SK-N-SH (cell line): ENCODE data around the gene PIP5K1B. TPM values are rescaled to one million over a fixed set of nuclear protein-coding genes. Genes with fewer than 3 reads are reported as not detected.
"Not testable (repeated sequence)": the region's sequence is repeated elsewhere in the genome, so short reads cannot be mapped to it uniquely, and the experiment has no call there.

ENCODE experiments used
- CTCF ChIA-PET: fragments of 300-600, 350-600 bp; formaldehyde crosslinking; extraction: SDS; loops from one replicate; lab custom pipeline; 2021; lab: Yijun Ruan, JAX
- POLR2A ChIA-PET: fragments of 350-600 bp; sonication (Branson Sonifier 250); formaldehyde crosslinking; extraction: SDS; loops from one replicate; lab custom pipeline; 2020; ENCODE audit warnings: antibody characterized with exemption, inconsistent platforms; lab: Yijun Ruan, JAX
- DNase-seq: peaks from one replicate; pipeline ENCODE4 v3.0.0; 2012
- H2AFZ ChIP-seq: fragments of 200-600 bp; sonication (generic); 2 replicates; pipeline ENCODE4 v1.8.1; 2016; ENCODE audit warnings: antibody characterized with exemption, mild to moderate bottlenecking, low read depth
- H3F3A ChIP-seq: fragments of 200-600 bp; sonication (generic); replicated peaks from 2 replicates; pipeline ENCODE3; 2016; ENCODE audit warnings: antibody characterized with exemption, mild to moderate bottlenecking; ENCODE audit not compliant: insufficient read depth
- H3K27ac ChIP-seq, 2 experiments: fragments of 200-500 bp in 1 of 2; fragments of 200-600 bp in 1 of 2; sonication (Bioruptor generic) in 1 of 2; sonication (generic), shearing (Covaris generic) in 1 of 2; 2 replicates each; pipeline versions ENCODE4 v1.5.1 to v1.6.1; 2014 to 2016; ENCODE audit warnings: low read depth in 2 of 2, inconsistent platforms in 1 of 2, low read length in 1 of 2, mild to moderate bottlenecking in 1 of 2, mixed read lengths in 1 of 2
- H3K27me3 ChIP-seq: fragments of 200-600 bp; sonication (generic), shearing (Covaris generic); 2 replicates; pipeline ENCODE4 v1.6.1; 2016; ENCODE audit warnings: mixed run types; ENCODE audit not compliant: insufficient read depth
- H3K36me3 ChIP-seq, 2 experiments: fragments of 200-500 bp in 1 of 2; fragments of 200-600 bp in 1 of 2; sonication (Bioruptor generic) in 1 of 2; sonication (generic) in 1 of 2; replicated peaks in 1 of 2; 2 replicates each; pipeline versions ENCODE3 to v1.5.1; 2014 to 2016; ENCODE audit warnings: low read length in 1 of 2, mild to moderate bottlenecking in 1 of 2; ENCODE audit not compliant: insufficient read depth in 2 of 2, control insufficient read depth in 1 of 2
- H3K4me1 ChIP-seq, 2 experiments: fragments of 200-500 bp in 1 of 2; fragments of 200-600 bp in 1 of 2; sonication (Bioruptor generic) in 1 of 2; sonication (generic), shearing (Covaris generic) in 1 of 2; 2 replicates each; pipeline versions ENCODE4 v1.5.1 to v1.6.1; 2014 to 2016; ENCODE audit warnings: low read depth in 1 of 2, low read length in 1 of 2, mixed run types in 1 of 2; ENCODE audit not compliant: insufficient read depth in 2 of 2, control insufficient read depth in 1 of 2
- H3K4me2 ChIP-seq: fragments of 200-600 bp; sonication (generic), shearing (Covaris generic); 2 replicates; pipeline ENCODE4 v1.6.1; 2017; ENCODE audit warnings: mixed run types
- H3K4me3 ChIP-seq, 2 experiments: fragments of 200-500 bp in 1 of 2; fragments of 200-600 bp in 1 of 2; sonication (Bioruptor generic) in 1 of 2; sonication (generic), shearing (Covaris generic) in 1 of 2; 2 replicates each; pipeline versions ENCODE4 v1.5.1 to v1.8.1; 2014 to 2016; ENCODE audit warnings: low read depth in 2 of 2, inconsistent platforms in 1 of 2, low read length in 1 of 2, mild to moderate bottlenecking in 1 of 2, mixed read lengths in 1 of 2, moderate library complexity in 1 of 2
- H3K79me2 ChIP-seq: fragments of 200-600 bp; sonication (generic); 2 replicates; pipeline ENCODE4 v1.8.1; 2017; ENCODE audit warnings: mild to moderate bottlenecking; ENCODE audit not compliant: insufficient read depth
- H3K9ac ChIP-seq: fragments of 200-600 bp; sonication (generic); 2 replicates; pipeline ENCODE4 v1.6.1; 2017; ENCODE audit warnings: mixed run types
- H3K9me2 ChIP-seq: fragments of 200-600 bp; sonication (generic); 2 replicates; pipeline ENCODE4 v1.6.1; 2017; ENCODE audit warnings: mixed run types
- H3K9me3 ChIP-seq: fragments of 200-600 bp; sonication (generic); 2 replicates; pipeline ENCODE4 v1.6.1; 2017; ENCODE audit warnings: mixed run types, mild to moderate bottlenecking, moderate library complexity
- H4K20me1 ChIP-seq: fragments of 200-600 bp; sonication (generic); 2 replicates; pipeline ENCODE4 v1.6.1; 2017; ENCODE audit warnings: mild to moderate bottlenecking, mixed run types; ENCODE audit not compliant: insufficient read depth
- CHD2 ChIP-seq: fragments of 150-350 bp; IDR thresholded peaks from 2 replicates; pipeline ENCODE4 v1.6.1; 2018; ENCODE audit warnings: low read length; ENCODE audit not compliant: partially characterized antibody
- EP300 ChIP-seq, 2 experiments: IDR thresholded peaks; 2 replicates each; pipeline versions ENCODE4 v1.4.0 to v1.6.1; 2012; ENCODE audit warnings: borderline replicate concordance in 1 of 2, low read depth in 1 of 2, low read length in 1 of 2
- FOSL2 ChIP-seq: IDR thresholded peaks from 2 replicates; pipeline ENCODE4 v1.4.0; 2012; ENCODE audit warnings: low read depth, mild to moderate bottlenecking, moderate library complexity, borderline replicate concordance
- FOXJ3 ChIP-seq: sonication (generic); formaldehyde crosslinking; IDR thresholded peaks from 2 replicates; pipeline ENCODE4 v1.5.1; 2020; ENCODE audit warnings: mild to moderate bottlenecking, missing genetic modification reagents
- GABPA ChIP-seq: IDR thresholded peaks from 2 replicates; pipeline ENCODE4 v1.4.0; 2012; ENCODE audit warnings: low read depth, mild to moderate bottlenecking
- GATA2 ChIP-seq: sonication (generic); formaldehyde crosslinking; IDR thresholded peaks from 2 replicates; pipeline ENCODE4 v1.5.0; 2020; ENCODE audit warnings: mild to moderate bottlenecking, missing genetic modification reagents
- MEF2A ChIP-seq: IDR thresholded peaks from 2 replicates; pipeline ENCODE4 v1.4.0; 2012; ENCODE audit warnings: low read depth, borderline replicate concordance
- POLR2AphosphoS5 ChIP-seq: IDR thresholded peaks from 2 replicates; pipeline ENCODE4 v1.6.1; 2012; ENCODE audit warnings: low read depth, low read length
- RCOR1 ChIP-seq: fragments of 150-350 bp; IDR thresholded peaks from 2 replicates; pipeline ENCODE4 v1.6.1; 2017; ENCODE audit warnings: antibody characterized with exemption, low read length
- RFX5 ChIP-seq: IDR thresholded peaks from 2 replicates; pipeline ENCODE4 v1.6.1; 2012; ENCODE audit warnings: mild to moderate bottlenecking, improper control_type of control experiment, low read length
- RXRA ChIP-seq: IDR thresholded peaks from 2 replicates; pipeline ENCODE4 v1.4.0; 2012; ENCODE audit warnings: low read depth, mild to moderate bottlenecking, borderline replicate concordance
- SIN3A ChIP-seq: IDR thresholded peaks from 2 replicates; pipeline ENCODE4 v1.6.1; 2012; ENCODE audit warnings: low read depth, mild to moderate bottlenecking, low read length, moderate library complexity, borderline replicate concordance
- SMC3 ChIP-seq: IDR thresholded peaks from 2 replicates; pipeline ENCODE4 v1.6.1; 2012; ENCODE audit warnings: low read depth, low read length, improper control_type of control experiment
- TAF1 ChIP-seq: IDR thresholded peaks from 2 replicates; pipeline ENCODE4 v1.6.1; 2012; ENCODE audit warnings: low read depth, mild to moderate bottlenecking, low read length, moderate library complexity, borderline replicate concordance
- TEAD4 ChIP-seq: IDR thresholded peaks from 2 replicates; pipeline ENCODE4 v1.4.0; 2012; ENCODE audit warnings: mild to moderate bottlenecking, borderline replicate concordance; ENCODE audit not compliant: insufficient read depth
- WGBS: methylation state at CpG from one replicate; pipeline ENCODE4 v1.1.6; 2017; ENCODE audit warnings: low lambda C conversion rate; 5-methylcytosine and 5-hydroxymethylcytosine counted together
- polyA plus RNA-seq, 3 experiments: library from polyadenylated mRNA; depleted of rRNA; stranded (reverse); fragments of >200 nt; gene quantifications; 2 replicates each; pipeline ENCODE4 v1.2.3, GENCODE V29; 2012
- TF ChIP-seq, protein P1 (sequence below): fragments of 150-350 bp; IDR thresholded peaks from 2 replicates; pipeline ENCODE4 v1.6.1; 2017; ENCODE audit warnings: antibody characterized with exemption, low read length, low read depth, borderline replicate concordance
- TF ChIP-seq, protein P2 (sequence below): IDR thresholded peaks from 2 replicates; pipeline ENCODE4; 2012
- TF ChIP-seq, protein P3 (sequence below): fragments of 150-350 bp; IDR thresholded peaks from 2 replicates; pipeline ENCODE4 v1.6.1; 2016; ENCODE audit warnings: mild to moderate bottlenecking, low read depth, low read length
- TF ChIP-seq, protein P4 (sequence below): fragments of 200-600 bp; sonication (generic); IDR thresholded peaks from 2 replicates; pipeline ENCODE4 v1.6.1; 2017; ENCODE audit warnings: antibody characterized with exemption, mild to moderate bottlenecking, moderate library complexity

PIP5K1B gene
- polyA plus RNA-seq, 1 of the 3 experiments (the other 2 are of a cell fraction): not detected

DNA sequence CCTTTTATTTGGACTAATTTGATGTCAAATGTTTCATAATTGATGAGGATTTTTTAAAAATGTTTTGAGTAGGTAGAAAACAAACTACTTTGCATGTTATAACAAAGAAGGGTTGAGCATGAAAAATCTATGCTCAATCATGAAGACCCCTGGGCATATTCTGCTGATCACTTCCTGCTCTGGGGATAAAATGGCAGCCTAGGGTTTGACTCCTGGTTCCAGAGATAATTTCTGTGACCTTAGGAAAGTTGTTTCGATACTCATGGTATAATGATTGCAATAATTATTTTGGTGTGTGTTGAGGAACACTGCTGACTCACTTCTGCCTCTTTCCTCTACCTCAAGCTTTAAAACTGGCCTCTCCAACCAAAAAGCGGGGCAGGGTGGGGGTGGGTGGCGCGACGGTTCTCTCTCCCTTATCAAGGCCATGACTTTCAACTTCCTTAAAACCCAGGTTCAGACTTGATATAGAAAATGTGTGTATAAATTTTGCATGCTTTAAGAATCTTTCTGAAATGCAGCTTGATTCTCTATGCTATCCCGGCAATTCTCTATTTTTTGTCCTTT, 6.0 kb upstream of the PIP5K1B start:
- Histone ChIP-seq H3K4me1 (no peaks in the 10 kb centered on the region), H3F3A (no peaks in the 10 kb centered on the region), H3K36me3 (no peaks in the 10 kb centered on the region), H2AFZ (no peak overlapping the region), H3K79me2 (no peaks in the 10 kb centered on the region), H4K20me1 (no peaks in the 10 kb centered on the region), H3K9me3 (no peaks in the 10 kb centered on the region), H3K27me3 (peaks cover 9% of the 10 kb centered on the region; the same call in 1 of the 2 replicates), H3K9me2 (no peaks in the 10 kb centered on the region), H3K4me3 (no peak overlapping the region), H3K4me2 (no peak overlapping the region), H3K9ac (no peak overlapping the region), H3K27ac (no peak overlapping the region)
- ChIA-PET CTCF (no interaction called here), POLR2A (no interaction called here)
- WGBS: 4% methylated on average over 6 of the region's 6 CpGs
- TF ChIP-seq RCOR1 (no peak), EP300 (IDR thresholded peaks at IDR 0.05; ENCODE audit: borderline replicate concordance in 1 of 2, low read depth in 1 of 2, low read length in 1 of 2) (no peak), GABPA (no peak), RFX5 (no peak), FOSL2 (no peak), FOXJ3 (no peak), RXRA (no peak), MEF2A (no peak), TEAD4 (no peak), POLR2AphosphoS5 (no peak), GATA2 (CRISPR knock-in tag) (no peak), CHD2 (no peak), SIN3A (no peak), SMC3 (no peak), TAF1 (no peak)
- TF ChIP-seq, protein P1, sequence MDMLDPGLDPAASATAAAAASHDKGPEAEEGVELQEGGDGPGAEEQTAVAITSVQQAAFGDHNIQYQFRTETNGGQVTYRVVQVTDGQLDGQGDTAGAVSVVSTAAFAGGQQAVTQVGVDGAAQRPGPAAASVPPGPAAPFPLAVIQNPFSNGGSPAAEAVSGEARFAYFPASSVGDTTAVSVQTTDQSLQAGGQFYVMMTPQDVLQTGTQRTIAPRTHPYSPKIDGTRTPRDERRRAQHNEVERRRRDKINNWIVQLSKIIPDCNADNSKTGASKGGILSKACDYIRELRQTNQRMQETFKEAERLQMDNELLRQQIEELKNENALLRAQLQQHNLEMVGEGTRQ: no peak
- TF ChIP-seq, protein P2, sequence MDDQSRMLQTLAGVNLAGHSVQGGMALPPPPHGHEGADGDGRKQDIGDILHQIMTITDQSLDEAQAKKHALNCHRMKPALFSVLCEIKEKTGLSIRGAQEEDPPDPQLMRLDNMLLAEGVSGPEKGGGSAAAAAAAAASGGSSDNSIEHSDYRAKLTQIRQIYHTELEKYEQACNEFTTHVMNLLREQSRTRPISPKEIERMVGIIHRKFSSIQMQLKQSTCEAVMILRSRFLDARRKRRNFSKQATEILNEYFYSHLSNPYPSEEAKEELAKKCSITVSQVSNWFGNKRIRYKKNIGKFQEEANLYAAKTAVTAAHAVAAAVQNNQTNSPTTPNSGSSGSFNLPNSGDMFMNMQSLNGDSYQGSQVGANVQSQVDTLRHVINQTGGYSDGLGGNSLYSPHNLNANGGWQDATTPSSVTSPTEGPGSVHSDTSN: no peak
- TF ChIP-seq, protein P3, sequence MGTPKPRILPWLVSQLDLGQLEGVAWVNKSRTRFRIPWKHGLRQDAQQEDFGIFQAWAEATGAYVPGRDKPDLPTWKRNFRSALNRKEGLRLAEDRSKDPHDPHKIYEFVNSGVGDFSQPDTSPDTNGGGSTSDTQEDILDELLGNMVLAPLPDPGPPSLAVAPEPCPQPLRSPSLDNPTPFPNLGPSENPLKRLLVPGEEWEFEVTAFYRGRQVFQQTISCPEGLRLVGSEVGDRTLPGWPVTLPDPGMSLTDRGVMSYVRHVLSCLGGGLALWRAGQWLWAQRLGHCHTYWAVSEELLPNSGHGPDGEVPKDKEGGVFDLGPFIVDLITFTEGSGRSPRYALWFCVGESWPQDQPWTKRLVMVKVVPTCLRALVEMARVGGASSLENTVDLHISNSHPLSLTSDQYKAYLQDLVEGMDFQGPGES: no peak
- TF ChIP-seq, protein P4, sequence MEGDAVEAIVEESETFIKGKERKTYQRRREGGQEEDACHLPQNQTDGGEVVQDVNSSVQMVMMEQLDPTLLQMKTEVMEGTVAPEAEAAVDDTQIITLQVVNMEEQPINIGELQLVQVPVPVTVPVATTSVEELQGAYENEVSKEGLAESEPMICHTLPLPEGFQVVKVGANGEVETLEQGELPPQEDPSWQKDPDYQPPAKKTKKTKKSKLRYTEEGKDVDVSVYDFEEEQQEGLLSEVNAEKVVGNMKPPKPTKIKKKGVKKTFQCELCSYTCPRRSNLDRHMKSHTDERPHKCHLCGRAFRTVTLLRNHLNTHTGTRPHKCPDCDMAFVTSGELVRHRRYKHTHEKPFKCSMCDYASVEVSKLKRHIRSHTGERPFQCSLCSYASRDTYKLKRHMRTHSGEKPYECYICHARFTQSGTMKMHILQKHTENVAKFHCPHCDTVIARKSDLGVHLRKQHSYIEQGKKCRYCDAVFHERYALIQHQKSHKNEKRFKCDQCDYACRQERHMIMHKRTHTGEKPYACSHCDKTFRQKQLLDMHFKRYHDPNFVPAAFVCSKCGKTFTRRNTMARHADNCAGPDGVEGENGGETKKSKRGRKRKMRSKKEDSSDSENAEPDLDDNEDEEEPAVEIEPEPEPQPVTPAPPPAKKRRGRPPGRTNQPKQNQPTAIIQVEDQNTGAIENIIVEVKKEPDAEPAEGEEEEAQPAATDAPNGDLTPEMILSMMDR: no peak
- DNase-seq: no peak

DNA sequence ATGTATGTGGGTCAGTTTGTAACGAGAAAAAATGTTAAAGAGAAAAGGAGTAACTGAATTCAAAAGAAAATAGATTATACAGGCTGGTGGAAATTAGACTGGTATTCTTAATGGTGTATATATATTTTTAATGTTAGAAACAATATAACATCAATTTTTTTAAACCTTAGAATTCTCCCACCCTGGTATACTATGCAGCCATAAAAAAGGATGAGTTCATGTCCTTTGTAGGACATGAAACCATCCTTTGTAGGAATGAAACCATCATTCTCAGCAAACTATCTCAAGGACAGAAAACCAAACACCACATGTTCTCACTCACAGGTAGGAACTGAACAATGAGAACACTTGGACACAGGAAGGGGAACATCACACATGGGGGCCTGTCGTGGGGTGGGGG, 5.4 kb upstream of the PIP5K1B start:
- H4K20me1 ChIP-seq, H3K9ac ChIP-seq, H3K4me1 ChIP-seq, H3F3A ChIP-seq, POLR2A ChIA-PET, H3K36me3 ChIP-seq, H3K9me2 ChIP-seq, H3K4me2 ChIP-seq, H3K9me3 ChIP-seq, H2AFZ ChIP-seq, DNase-seq, H3K27ac ChIP-seq, CTCF ChIA-PET, H3K79me2 ChIP-seq, H3K4me3 ChIP-seq: not testable (repeated sequence)
- under 1% methylated on average over 2 of the region's 2 CpGs for WGBS
- H3K27me3 ChIP-seq: peaks cover 15% of the 10 kb centered on the region; the same call in 1 of the 2 replicates
